Neutrophil (primary cell): Measurements from ENCODE around the gene GBA3.

Experiments used
- H3K27ac ChIP-seq: fragments of 200-600 bp; sonication (generic); 2 replicates; pipeline ENCODE4 v1.5.1; 2016; ENCODE audit warnings: mild to moderate bottlenecking, moderate library complexity
- H3K27me3 ChIP-seq: fragments of 200-600 bp; sonication (generic); 2 replicates; pipeline ENCODE4 v1.6.0; 2016; ENCODE audit warnings: mild to moderate bottlenecking
- H3K36me3 ChIP-seq: fragments of 200-600 bp; sonication (generic); 2 replicates; pipeline ENCODE4 v1.5.1; 2017
- H3K4me1 ChIP-seq, 2 experiments: fragments of 200-600 bp in 1 of 2; sonication (generic) in 1 of 2; 1 replicate in 1 of 2; 2 replicates in 1 of 2; pipeline versions ENCODE4 v1.5.1 to v1.6.1; 2013 to 2016; ENCODE audit warnings: low read depth in 1 of 2, low read length in 1 of 2, mild to moderate bottlenecking in 1 of 2, moderate library complexity in 1 of 2; ENCODE audit not compliant: control insufficient read depth in 1 of 2, insufficient read depth in 1 of 2
- H3K4me3 ChIP-seq, 2 experiments: fragments of 200-600 bp in 1 of 2; sonication (generic) in 1 of 2; 1 replicate in 1 of 2; 2 replicates in 1 of 2; pipeline ENCODE4 v1.5.1; 2013 to 2016; ENCODE audit warnings: low read depth in 1 of 2, low read length in 1 of 2, mild to moderate bottlenecking in 1 of 2, moderate library complexity in 1 of 2
- H3K9me3 ChIP-seq: fragments of 200-600 bp; sonication (generic); 2 replicates; pipeline ENCODE4 v1.5.1; 2016
- CTCF ChIP-seq: fragments of 200-600 bp; sonication (generic); IDR thresholded peaks from 2 replicates; pipeline ENCODE4 v1.5.1; 2016; ENCODE audit warnings: antibody characterized with exemption

Gene GBA3

GRCh38 chr4:22744478-22745062 lies 51.8 kb downstream of the GBA3 start:
- TF ChIP-seq CTCF: no peak
- Histone ChIP-seq H3K9me3 (no peaks in the 10 kb centered on the region), H3K4me1 (no peaks in the 10 kb centered on the region), H3K27ac (no peak overlapping the region), H3K27me3 (no peaks in the 10 kb centered on the region), H3K36me3 (no peaks in the 10 kb centered on the region), H3K4me3 (no peak overlapping the region)

GRCh38 chr4:22745234-22745633 lies 52.5 kb downstream of the GBA3 start:
- no peak for TF ChIP-seq CTCF
- H3K36me3 ChIP-seq: no peaks in the 10 kb centered on the region
- H3K9me3 ChIP-seq: no peaks in the 10 kb centered on the region
- no peaks in the 10 kb centered on the region for H3K4me1 ChIP-seq
- H3K4me3 ChIP-seq: no peak overlapping the region
- H3K27ac ChIP-seq: no peak overlapping the region
- H3K27me3 ChIP-seq: no peaks in the 10 kb centered on the region

GRCh38 chr4:22754116-22754515 lies 61.4 kb downstream of the GBA3 start:
- Histone ChIP-seq H3K27ac (no peak overlapping the region), H3K27me3 (no peaks in the 10 kb centered on the region), H3K4me3 (no peak overlapping the region), H3K36me3 (no peaks in the 10 kb centered on the region), H3K9me3 (no peaks in the 10 kb centered on the region), H3K4me1 (no peaks in the 10 kb centered on the region)
- TF ChIP-seq CTCF: no peak

DNA sequence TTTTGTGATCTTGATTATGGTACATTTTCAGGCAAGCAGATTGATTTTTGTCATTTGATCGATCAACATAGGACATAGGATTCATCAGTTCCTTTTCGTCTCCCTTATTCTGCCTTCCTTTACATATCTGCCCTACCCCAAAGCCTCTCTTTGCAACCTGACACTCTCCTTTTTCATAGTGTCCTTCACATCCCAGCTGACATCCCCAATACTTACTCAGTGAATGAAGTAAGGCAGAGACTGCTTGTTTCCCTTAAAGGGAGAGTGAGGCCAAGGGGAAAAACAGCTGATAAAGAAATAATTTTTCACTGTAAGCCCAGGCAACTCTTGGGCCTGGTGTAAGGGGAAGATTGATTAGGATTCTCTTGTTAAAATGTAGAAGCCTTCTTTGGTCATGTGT lies 69.8 kb downstream of the GBA3 start:
- H3K27me3 ChIP-seq: no peaks in the 10 kb centered on the region
- TF ChIP-seq CTCF: no peak
- H3K9me3 ChIP-seq: no peaks in the 10 kb centered on the region
- H3K4me1 ChIP-seq: no peaks in the 10 kb centered on the region
- H3K27ac ChIP-seq: no peak overlapping the region
- no peak overlapping the region for H3K4me3 ChIP-seq
- H3K36me3 ChIP-seq: no peaks in the 10 kb centered on the region

GRCh38 chr4:22764183-22764582 lies 71.4 kb downstream of the GBA3 start:
- Histone ChIP-seq H3K4me3 (no peak overlapping the region), H3K27me3 (no peaks in the 10 kb centered on the region), H3K4me1 (no peaks in the 10 kb centered on the region), H3K9me3 (no peaks in the 10 kb centered on the region), H3K36me3 (no peaks in the 10 kb centered on the region), H3K27ac (no peak overlapping the region)
- no peak for TF ChIP-seq CTCF

- Histone ChIP-seq H3K9me3 (no peaks in the 10 kb centered on the region), H3K4me3 (no peak overlapping the region), H3K27me3 (no peaks in the 10 kb centered on the region), H3K27ac (no peak overlapping the region), H3K4me1 (no peaks in the 10 kb centered on the region), H3K36me3 (no peaks in the 10 kb centered on the region)
- TF ChIP-seq CTCF: no peak
Observed at GRCh38 chr4:22766068-22766467, 73.3 kb downstream of the GBA3 start.
